HEK293T (cell line): ENCODE measurements around the gene CDHR2.

Experiments used
- ARNT ChIP-seq: fragments of 450-650 bp; IDR thresholded peaks from 2 replicates; pipeline ENCODE4 v1.6.1; 2017; ENCODE audit warnings: mild to moderate bottlenecking
- BHLHE40 ChIP-seq: fragments of 450-650 bp; IDR thresholded peaks from 2 replicates; pipeline ENCODE4 v1.6.1; 2016; ENCODE audit warnings: mild to moderate bottlenecking, moderate library complexity, borderline replicate concordance
- ELF4 ChIP-seq: fragments of 450-650 bp; IDR thresholded peaks from 2 replicates; pipeline ENCODE4 v1.6.1; 2017; ENCODE audit warnings: antibody characterized with exemption
- FOXK2 ChIP-seq: fragments of 450-650 bp; IDR thresholded peaks from 2 replicates; pipeline ENCODE4 v1.6.1; 2016; ENCODE audit warnings: mild to moderate bottlenecking
- HDGF ChIP-seq: fragments of 450-650 bp; IDR thresholded peaks from 2 replicates; pipeline ENCODE4 v1.6.1; 2017; ENCODE audit warnings: antibody characterized with exemption, borderline replicate concordance
- L3MBTL2 ChIP-seq: fragments of 450-650 bp; conservative IDR thresholded peaks from 2 replicates; pipeline ENCODE4 v1.6.1; 2016; ENCODE audit warnings: mild to moderate bottlenecking
- SP1 ChIP-seq: fragments of 450-650 bp; IDR thresholded peaks from 2 replicates; pipeline ENCODE4 v1.6.1; 2017
- TARDBP ChIP-seq: fragments of 450-650 bp; IDR thresholded peaks from 2 replicates; pipeline ENCODE4 v1.6.1; 2016

GRCh38 chr5:176552332-176552869, 3.3 kb downstream of the CDHR2 start:
- TF ChIP-seq SP1 (no peak), BHLHE40 (no peak), ELF4 (no peak), ARNT (no peak), FOXK2 (no peak), TARDBP (no peak), HDGF (no peak), L3MBTL2 (no peak)
